Neural crest cell (in vitro differentiated cells): ENCODE measurements around the gene MAN2B2. TPM values are rescaled to one million over a fixed set of nuclear protein-coding genes. Genes with fewer than 3 reads are reported as not detected.

Experiments used
- DNase-seq: peaks from one replicate; pipeline ENCODE4 v3.0.0; 2021; ENCODE audit warnings: low read depth, mixed read lengths, low spot score
- H3K27ac Mint-ChIP-seq: one replicate; pipeline ENCODE4 v1.8.0; 2021; ENCODE audit warnings: mild to moderate bottlenecking, mixed read lengths; ENCODE audit not compliant: unreplicated experiment
- H3K27me3 Mint-ChIP-seq: 2 replicates; pipeline ENCODE4 v1.8.0; 2021; ENCODE audit warnings: low read depth, mild to moderate bottlenecking, mixed read lengths
- H3K36me3 Mint-ChIP-seq: 2 replicates; pipeline ENCODE4 v1.8.0; 2021; ENCODE audit warnings: low read depth, mild to moderate bottlenecking, mixed read lengths
- H3K4me1 Mint-ChIP-seq: 2 replicates; pipeline ENCODE4 v1.8.0; 2021; ENCODE audit warnings: mixed read lengths
- H3K4me3 Mint-ChIP-seq: one replicate; pipeline ENCODE4 v1.8.0; 2021; ENCODE audit warnings: mild to moderate bottlenecking, mixed read lengths
- H3K9me3 Mint-ChIP-seq: 2 replicates; pipeline ENCODE4 v1.8.0; 2021; ENCODE audit warnings: mixed read lengths
- CTCF ChIP-seq: fragments of 200-600 bp; sonication (generic); conservative IDR thresholded peaks from 2 replicates; pipeline ENCODE4 v1.5.0; 2021; ENCODE audit warnings: antibody characterized with exemption, mild to moderate bottlenecking
- total RNA-seq: library from RNA; stranded (reverse); gene quantifications from 2 replicates; pipeline ENCODE4 v1.2.1, GENCODE V29; 2021

Gene MAN2B2
- total RNA-seq, 1 donor from 2014 or later: 9.4 TPM

- H3K4me1 Mint-ChIP-seq: no peaks in the 10 kb centered on the region
- H3K9me3 Mint-ChIP-seq: peaks cover 3% of the 10 kb centered on the region
- H3K36me3 Mint-ChIP-seq: no peaks in the 10 kb centered on the region
- H3K4me3 Mint-ChIP-seq: no peak overlapping the region
- no peak for TF ChIP-seq CTCF
- DNase-seq: no peak
- no peak overlapping the region for H3K27ac Mint-ChIP-seq
- H3K27me3 Mint-ChIP-seq: peaks cover 82% of the 10 kb centered on the region
Observed at GRCh38 chr4:6542951-6543350, 32.0 kb upstream of the MAN2B2 start.

GRCh38 chr4:6546091-6546490, 28.9 kb upstream of the MAN2B2 start:
- H3K27me3 Mint-ChIP-seq: peaks cover 87% of the 10 kb centered on the region
- DNase-seq: no peak

GRCh38 chr4:6546681-6547447, 28.1 kb upstream of the MAN2B2 start:
- peak; percentile 63 for DNase-seq

More at GRCh38 chr4:6546091-6546490, 28.9 kb upstream of the MAN2B2 start:
- H3K36me3 Mint-ChIP-seq: no peaks in the 10 kb centered on the region
- no peak for TF ChIP-seq CTCF
- H3K4me3 Mint-ChIP-seq: no peak overlapping the region
- H3K9me3 Mint-ChIP-seq: no peaks in the 10 kb centered on the region
- no peaks in the 10 kb centered on the region for H3K4me1 Mint-ChIP-seq
- no peak overlapping the region for H3K27ac Mint-ChIP-seq

GRCh38 chr4:6548201-6548881, 26.6 kb upstream of the MAN2B2 start:
- peak; percentile 29 for DNase-seq
- Mint-ChIP-seq H3K27ac (no peak overlapping the region), H3K27me3 (peaks cover 97% of the 10 kb centered on the region), H3K4me3 (no peak overlapping the region), H3K4me1 (no peaks in the 10 kb centered on the region), H3K9me3 (no peaks in the 10 kb centered on the region), H3K36me3 (no peaks in the 10 kb centered on the region)
- peak; percentile 48 for TF ChIP-seq CTCF

More at GRCh38 chr4:6546681-6547447, 28.1 kb upstream of the MAN2B2 start:
- H3K9me3 Mint-ChIP-seq: no peaks in the 10 kb centered on the region
- H3K27ac Mint-ChIP-seq: no peak overlapping the region
- TF ChIP-seq CTCF: peak; percentile 97
- no peak overlapping the region for H3K4me3 Mint-ChIP-seq
- H3K4me1 Mint-ChIP-seq: no peaks in the 10 kb centered on the region
- peaks cover 93% of the 10 kb centered on the region for H3K27me3 Mint-ChIP-seq
- no peaks in the 10 kb centered on the region for H3K36me3 Mint-ChIP-seq

GRCh38 chr4:6548882-6549230, 26.1 kb upstream of the MAN2B2 start:
- DNase-seq: no peak
- H3K27me3 Mint-ChIP-seq: peaks cover 97% of the 10 kb centered on the region
- H3K27ac Mint-ChIP-seq: no peak overlapping the region
- H3K4me3 Mint-ChIP-seq: no peak overlapping the region
- H3K4me1 Mint-ChIP-seq: no peaks in the 10 kb centered on the region
- H3K36me3 Mint-ChIP-seq: no peaks in the 10 kb centered on the region
- no peaks in the 10 kb centered on the region for H3K9me3 Mint-ChIP-seq
- no peak for TF ChIP-seq CTCF
